ENCODE data around the gene RINL.

The RINL gene

DNA sequence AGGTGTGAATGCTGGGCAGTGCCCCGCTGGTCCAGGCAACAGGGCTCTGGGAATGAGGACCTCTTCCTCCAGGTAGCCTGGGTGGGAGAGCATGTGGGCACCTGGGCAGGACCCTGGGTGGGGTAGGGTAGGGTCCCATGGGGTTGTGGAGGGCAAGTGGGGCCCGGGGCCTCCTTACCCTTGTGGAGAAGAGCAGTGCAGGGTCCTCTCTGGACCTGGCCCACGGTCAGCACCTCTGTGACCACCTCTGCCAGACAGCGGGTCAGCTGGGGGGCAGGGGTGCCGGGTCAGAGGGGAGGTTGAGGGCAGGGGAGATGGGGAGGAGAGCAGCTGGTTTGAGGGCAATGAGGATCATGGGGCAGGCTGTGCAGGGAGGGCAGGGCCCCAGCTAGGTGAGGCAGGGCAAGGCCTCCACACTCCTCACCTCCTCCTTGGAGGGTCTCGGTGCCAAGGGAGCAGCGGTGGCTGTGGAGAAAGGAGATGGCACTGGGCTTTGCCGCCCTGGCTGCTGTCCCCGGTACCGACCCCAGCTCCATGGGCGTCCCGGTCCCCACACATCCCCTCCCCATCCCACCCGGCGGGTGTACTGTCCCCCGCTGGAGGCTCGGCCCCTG is 33.4 kb upstream of the RINL start:
- FAIRE-seq (no peak), DNase-seq (ENCODE audit: insufficient read length, low spot score) (no peak)
- TF ChIP-seq, protein P1, sequence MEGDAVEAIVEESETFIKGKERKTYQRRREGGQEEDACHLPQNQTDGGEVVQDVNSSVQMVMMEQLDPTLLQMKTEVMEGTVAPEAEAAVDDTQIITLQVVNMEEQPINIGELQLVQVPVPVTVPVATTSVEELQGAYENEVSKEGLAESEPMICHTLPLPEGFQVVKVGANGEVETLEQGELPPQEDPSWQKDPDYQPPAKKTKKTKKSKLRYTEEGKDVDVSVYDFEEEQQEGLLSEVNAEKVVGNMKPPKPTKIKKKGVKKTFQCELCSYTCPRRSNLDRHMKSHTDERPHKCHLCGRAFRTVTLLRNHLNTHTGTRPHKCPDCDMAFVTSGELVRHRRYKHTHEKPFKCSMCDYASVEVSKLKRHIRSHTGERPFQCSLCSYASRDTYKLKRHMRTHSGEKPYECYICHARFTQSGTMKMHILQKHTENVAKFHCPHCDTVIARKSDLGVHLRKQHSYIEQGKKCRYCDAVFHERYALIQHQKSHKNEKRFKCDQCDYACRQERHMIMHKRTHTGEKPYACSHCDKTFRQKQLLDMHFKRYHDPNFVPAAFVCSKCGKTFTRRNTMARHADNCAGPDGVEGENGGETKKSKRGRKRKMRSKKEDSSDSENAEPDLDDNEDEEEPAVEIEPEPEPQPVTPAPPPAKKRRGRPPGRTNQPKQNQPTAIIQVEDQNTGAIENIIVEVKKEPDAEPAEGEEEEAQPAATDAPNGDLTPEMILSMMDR (IDR thresholded peaks at IDR 0.05; ENCODE audit: insufficient read depth, missing control alignments), result no peak

DNA sequence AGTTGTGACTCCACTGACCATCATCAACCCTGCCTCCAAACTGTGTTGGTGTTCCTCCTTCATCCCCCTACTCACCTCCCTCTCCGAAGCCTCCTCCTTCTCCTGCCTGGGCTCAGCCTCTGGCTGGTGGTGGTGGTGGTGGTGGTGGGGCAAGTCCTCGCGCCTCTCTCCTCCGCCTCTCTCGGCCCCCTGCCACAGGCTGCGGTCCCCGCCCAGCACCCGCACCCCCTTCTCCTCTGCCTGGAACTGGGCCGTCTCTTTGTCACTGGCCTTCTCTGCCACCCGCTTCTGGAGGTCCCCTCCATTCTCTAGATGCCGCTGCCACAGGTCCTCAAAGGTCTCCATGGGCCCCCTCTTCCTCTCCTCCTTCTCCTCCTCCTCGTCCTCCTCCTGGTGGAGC is 32.4 kb upstream of the RINL start:
- TF ChIP-seq, protein P1 (IDR thresholded peaks at IDR 0.05; ENCODE audit: insufficient read depth, missing control alignments), result no peak
- FAIRE-seq, result no peak

DNA sequence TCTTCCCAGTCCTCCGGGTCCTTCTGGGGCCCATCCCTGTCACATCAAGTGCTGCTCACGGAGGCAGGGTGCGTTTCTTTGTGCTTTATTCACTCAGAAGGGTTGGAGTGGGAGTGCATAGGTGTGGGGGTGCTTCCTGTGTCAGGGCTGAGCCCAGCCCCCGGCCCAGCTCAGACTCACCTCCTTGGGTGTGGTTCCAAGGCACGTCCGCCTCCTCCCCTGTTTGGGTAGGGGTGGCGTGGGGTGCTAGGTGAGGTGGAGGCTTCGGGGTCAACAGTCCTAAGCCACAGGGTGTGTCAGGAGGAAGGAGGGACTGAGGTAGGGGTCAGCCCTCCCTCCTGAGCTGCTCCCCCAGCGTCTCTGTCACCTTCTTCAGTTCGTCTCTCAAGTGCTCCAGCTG is 30.8 kb upstream of the RINL start:
- FAIRE-seq (no peak), DNase-seq (ENCODE audit: insufficient read length, low spot score) (no peak)
- TF ChIP-seq, protein P1 (IDR thresholded peaks at IDR 0.05; ENCODE audit: insufficient read depth, missing control alignments), result no peak

More for the DNA sequence above, 32.4 kb upstream of the RINL start:
- DNase-seq (ENCODE audit: insufficient read length, low spot score), result no peak

DNA sequence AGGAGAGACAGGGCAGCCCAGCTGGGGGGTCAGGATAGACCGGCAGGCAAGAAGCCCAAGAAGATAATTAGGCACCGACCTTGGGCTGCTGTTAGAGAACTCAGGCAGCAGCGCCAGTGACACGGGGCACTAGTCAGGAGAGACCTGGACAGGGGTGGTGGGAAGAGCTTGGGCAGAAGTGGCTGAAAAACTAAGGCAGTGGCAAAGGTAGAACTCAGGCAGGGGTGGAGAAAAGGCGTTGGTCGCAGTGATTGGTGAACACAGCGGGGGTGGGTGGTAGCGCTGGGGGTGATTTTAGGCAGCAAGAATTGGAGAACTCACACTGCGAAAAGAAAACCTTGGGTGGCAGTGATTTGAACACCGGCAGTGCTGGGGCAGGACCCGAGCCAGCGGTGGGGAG is 29.6 kb upstream of the RINL start:
- TF ChIP-seq, protein P1 (IDR thresholded peaks at IDR 0.05; ENCODE audit: insufficient read depth, missing control alignments), result no peak
- FAIRE-seq (no peak), DNase-seq (ENCODE audit: insufficient read length, low spot score) (no peak)

DNA sequence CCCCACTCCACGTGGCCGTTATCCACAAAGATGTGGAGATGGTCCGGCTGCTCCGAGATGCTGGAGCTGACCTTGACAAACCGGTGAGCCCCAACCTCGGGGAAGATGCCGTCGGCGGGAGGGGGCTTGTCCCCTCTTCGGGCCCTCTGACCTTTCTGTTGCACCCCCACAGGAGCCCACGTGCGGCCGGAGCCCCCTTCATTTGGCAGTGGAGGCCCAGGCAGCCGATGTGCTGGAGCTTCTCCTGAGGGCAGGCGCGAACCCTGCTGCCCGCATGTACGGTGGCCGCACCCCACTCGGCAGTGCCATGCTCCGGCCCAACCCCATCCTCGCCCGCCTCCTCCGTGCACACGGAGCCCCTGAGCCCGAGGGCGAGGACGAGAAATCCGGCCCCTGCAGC is 29.2 kb upstream of the RINL start:
- FAIRE-seq, result no peak
- DNase-seq (ENCODE audit: insufficient read length, low spot score), result no peak
- TF ChIP-seq, protein P1 (IDR thresholded peaks at IDR 0.05; ENCODE audit: insufficient read depth, missing control alignments), result no peak

DNA sequence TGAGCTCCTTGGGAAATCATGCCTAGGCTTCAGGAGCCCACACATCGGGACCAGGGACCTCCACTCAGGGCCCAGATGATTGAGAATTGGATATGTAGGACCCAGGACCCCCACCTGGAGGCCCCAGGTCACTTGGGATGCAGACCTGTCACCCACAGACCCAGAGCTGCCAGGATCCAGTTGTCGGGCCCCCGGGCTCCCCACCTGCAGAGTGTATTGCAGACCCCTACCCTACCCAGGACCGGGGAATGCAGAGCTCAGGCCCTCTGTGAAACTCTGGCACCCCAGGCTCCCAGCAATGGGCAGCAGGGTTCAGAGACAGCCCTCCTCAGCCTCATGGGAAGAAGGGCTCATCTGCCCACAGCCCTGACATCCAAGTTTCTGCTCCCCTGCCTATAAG is 27.5 kb upstream of the RINL start:
- FAIRE-seq (no peak), DNase-seq (ENCODE audit: insufficient read length, low spot score) (no peak)
- TF ChIP-seq, protein P1 (IDR thresholded peaks at IDR 0.05; ENCODE audit: insufficient read depth, missing control alignments), result no peak

DNA sequence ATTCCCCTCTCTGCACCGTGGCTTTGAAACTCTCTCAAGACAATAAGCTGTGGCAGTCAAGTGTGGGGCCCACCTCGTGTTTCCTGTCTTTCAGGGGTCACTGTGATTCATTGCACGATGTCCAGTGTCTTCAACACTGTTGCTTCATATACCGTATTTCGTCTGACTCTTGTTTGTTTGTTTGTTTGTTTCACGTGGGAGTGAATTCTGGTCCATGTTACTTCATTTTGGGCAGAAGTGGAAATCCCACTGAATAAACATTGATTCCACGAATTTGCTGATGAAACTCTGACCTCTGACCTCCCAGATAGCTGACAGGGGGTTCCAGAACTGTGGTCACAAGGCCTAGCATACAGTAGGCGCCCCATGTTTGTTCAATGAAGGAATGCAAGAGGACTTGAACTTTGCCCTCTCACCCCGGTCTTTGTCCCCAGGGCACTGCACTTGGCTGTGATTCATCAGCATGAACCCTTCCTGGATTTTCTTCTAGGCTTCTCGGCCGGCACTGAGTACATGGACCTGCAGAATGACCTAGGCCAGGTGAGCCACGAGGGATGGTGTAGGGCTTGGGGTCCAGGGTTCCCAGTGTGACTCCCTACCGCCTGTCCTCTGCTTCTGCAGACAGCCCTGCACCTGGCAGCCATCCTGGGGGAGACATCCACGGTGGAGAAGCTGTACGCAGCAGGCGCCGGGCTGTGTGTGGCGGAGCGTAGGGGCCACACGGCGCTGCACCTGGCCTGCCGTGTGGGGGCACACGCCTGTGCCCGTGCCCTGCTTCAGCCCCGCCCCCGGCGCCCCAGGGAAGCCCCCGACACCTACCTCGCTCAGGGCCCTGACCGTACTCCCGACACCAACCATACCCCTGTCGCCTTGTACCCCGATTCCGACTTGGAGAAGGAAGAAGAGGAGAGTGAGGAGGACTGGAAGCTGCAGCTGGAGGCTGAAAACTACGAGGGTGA is 26.8 kb upstream of the RINL start:
- TF ChIP-seq, protein P1 (IDR thresholded peaks at IDR 0.05; ENCODE audit: insufficient read depth, missing control alignments), result no peak
- DNase-seq (ENCODE audit: insufficient read length, low spot score), result no peak
- no peak for FAIRE-seq

All from D721Med (cell line).